Suppressor macrophage treated with lipopolysaccharide for 4 hours (primary cell): ENCODE results near the gene OOSP2.
"Not testable (repeated sequence)": the region's sequence is repeated elsewhere in the genome, so short reads cannot be mapped to it uniquely, and the experiment has no call there.

ENCODE experiments used
- DNase-seq: peaks from one replicate; pipeline ENCODE4 v3.0.0-alpha.2; 2020

OOSP2 gene, protein sequence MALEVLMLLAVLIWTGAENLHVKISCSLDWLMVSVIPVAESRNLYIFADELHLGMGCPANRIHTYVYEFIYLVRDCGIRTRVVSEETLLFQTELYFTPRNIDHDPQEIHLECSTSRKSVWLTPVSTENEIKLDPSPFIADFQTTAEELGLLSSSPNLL

DNA sequence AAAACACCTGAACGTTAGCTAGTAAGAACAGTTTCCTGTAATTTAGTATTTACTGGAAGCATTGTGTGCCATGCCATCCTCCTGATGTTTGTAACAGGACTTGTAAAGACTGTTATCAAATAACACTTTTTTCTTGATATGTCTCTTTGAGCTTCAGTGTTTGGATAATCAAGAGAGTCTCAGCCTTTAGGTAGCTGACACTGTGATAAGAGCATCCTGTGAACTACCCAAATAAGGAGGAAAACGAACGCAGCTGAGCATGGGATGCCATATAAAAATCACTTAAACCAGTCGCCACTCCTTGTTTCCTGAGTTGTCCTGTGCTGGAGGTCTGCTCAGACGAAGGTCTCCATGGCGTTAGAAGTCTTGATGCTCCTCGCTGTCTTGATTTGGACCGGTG is at the start of gene OOSP2:
Gene OOSP2, plus strand, starts transcription at position 301 of the 400 bp plus-strand sequence. Its CDS starts 51 bp downstream, at position 352.
- no peak for DNase-seq

DNA sequence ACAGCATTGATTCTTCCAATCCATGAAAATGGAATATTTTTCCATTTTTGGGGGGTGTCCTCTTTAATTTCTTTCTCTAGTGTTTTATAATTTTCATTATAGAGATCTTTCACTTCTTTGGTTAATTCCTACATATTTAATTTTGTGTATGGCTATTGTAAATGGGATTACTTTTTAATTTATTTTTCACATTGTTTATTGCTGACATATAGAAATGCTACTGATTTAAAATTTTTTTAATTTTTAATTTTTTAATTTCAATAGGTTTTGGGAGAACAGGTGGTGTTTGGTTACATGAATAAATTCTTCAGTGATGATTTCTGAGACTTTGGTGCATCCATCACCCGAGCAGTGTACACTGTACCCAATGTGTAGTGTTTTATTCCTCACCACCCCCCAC is 49.8 kb upstream of the OOSP2 start:
- no peak for DNase-seq

DNA sequence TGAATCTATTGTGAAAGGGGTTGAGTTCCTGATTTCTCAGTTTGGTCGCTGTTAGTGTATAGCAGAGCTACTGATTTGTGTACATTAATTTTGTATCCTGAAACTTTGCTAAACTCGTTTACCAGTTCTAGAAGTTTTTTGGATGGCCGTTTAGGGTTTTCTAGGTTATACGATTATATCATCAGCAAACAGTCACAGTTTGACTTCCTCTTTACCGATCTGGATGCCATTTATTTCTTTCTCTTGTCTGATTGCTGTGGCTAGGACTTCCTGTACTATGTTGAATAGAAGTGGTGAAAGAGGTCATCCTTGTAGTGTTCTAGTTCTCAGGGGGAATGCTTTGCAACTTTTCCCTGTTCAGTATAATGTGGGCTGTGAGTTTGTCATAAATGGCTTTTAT is 47.8 kb upstream of the OOSP2 start:
- no peak for DNase-seq

DNA sequence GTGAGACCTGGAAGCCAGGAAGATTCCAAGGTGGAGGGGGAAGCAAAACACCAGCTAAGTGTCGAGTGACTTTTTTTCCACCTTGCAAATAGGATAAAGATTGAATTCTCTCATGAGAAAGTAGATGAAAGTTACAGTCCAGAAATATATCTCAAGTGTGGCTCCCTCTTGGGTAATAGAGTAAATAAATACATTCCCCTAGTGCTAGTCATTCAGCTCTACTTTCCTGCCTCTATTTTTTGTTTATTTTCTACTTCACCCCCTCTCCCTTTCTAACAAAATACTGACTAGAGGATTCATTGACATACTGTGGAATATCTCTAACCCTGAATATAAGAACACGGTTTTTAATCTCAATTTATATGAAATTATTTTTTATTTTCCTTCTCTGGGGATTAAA is 42.4 kb upstream of the OOSP2 start:
- no peak for DNase-seq

DNA sequence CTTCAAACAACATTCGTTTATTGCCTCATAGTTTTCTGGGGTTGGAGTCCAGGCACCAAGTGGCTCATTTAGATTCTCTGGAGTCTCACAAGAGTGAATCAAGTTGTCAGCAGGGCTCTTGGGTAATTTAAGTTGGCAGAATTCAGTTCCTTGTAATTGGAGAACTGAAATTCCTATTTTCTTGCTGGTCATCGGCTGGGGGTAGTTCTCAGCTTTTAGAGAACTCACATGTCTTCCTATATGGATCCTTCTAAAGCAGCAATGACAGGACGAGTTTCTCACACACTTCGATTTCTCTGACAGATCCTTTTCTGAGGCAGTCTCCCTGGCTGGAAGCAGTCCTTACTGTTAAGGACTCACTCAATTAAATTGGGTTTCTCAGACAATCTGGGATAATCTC is 40.5 kb upstream of the OOSP2 start:
- no peak for DNase-seq

DNA sequence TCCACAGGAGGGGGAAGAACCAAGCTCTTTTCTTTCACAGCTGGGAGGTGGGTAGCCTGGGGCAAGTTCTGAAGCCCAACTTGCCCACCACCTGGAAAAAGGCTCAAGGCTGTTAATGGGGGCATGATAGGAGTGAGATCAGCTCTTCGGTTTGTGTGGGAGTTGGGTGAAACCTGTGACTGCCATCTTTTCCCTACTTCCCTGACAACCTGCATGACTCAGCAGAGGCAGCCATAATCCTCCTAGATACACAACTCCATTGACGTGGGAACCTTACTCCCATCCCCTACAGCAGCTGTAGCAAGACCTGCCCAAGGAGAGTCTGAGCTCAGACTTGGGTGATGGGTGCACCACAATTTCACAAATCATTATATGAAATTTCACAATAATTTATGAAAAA is 36.5 kb upstream of the OOSP2 start:
- DNase-seq = no peak

DNA sequence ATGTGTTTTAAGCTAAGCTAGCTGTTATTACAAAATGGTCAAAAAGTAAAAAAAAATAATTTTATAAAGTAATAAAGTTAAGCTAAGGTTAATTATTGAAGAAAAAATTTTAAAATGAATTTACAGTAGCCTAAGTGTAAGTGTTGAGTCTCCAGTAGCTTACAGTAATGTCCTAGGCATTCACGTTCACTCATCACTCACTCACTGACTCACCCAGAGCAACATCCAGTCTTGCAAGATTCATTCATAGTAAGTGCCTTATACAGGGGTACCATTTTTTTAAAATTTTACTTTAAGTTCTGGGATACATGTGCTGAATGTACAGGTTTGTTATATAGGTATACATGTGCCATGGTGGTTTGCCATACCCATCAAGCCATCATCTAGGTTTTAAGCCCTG is 34.8 kb upstream of the OOSP2 start:
- no peak for DNase-seq

DNA sequence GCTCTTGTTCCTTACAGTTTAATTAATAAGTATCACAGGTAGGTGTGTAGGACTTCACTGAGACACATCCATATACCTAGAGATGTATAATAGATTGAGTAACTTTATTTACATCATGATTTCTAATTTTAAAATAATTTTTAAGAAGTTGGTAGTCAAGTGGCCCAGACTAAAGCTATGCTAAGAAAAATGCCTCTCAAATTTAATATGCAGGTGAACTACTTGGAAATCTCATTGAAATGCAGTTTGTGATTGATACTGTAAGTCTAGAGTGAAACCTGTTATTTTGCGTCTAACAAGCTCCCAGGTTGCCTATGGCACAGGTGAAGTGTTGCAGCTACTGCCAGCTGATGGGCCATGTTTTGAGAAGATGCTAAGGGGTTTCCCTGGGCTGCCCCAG is 23.3 kb upstream of the OOSP2 start, which contains the start of gene OOSP4B:
Gene OOSP4B, plus strand, starts transcription at position 301 of the 400 bp plus-strand sequence.
- DNase-seq = no peak

DNA sequence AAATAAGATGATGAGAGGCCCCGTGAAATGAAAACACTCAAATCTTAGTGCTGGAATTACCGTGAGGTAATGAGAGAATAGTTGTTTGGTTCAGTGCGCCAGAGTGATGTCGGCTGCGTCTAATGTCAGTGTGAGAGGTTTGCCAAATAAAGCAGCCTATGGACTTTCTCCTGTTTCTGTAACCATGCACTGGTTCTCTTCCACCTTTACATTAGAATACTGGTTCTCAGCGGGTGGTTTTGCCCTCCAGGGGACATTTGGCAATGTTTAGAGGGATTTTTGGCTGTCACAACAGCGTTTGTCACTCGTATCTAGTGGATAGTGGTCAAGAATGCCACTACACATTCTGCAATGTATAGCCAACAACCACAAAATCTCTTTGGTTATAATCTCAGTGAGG is 22.2 kb upstream of the OOSP2 start:
- DNase-seq = no peak

DNA sequence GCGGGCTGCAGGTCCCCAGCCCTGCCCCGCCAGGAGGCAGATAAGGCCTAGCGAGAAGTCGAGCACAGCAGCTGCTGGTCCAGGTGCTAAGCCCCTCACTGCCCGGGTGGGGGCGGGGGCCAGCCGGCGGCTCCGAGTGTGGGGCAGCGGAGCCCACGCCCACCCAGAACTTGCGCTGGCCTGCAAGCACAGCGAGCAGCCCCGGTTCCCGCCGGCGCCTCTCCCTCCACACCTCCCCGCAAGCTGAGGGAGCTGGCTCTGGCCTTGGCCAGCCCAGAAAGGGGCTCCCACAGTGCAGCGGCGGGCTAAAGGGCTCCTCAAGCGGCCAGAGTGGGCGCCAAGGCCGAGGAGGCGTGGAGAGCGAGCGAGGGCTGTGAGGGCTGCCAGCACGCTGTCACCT is 19.8 kb upstream of the OOSP2 start:
- DNase-seq = not testable (repeated sequence)

DNA sequence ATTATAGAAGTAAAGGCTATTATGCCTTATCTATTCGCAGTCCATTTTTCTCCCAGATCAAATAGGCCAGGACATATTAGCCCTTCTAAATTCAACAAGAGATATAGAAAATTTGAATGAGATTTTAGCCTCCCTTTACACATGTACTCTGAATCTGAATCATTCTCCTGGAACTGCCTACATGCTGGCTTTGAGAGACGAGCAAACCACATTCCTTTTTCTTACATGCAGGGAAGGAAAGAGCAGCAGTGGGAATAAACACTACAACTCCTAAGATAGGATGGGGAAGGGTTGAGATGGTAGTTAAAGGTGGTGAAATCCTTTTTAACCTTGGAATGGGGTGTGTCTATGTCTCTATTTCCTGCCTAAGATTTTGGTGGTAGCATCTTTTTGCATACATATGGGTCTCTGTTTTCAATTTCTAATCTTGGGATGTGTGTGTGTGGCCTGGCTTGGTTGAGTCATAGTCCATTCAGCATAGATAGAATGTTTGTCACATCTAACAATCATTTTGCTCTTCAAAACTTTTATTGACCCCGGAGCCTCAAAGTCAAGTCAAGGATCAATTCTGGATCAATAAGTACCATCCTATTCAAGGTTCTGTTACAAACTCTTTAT is 11.1 kb upstream of the OOSP2 start:
- no peak for DNase-seq

DNA sequence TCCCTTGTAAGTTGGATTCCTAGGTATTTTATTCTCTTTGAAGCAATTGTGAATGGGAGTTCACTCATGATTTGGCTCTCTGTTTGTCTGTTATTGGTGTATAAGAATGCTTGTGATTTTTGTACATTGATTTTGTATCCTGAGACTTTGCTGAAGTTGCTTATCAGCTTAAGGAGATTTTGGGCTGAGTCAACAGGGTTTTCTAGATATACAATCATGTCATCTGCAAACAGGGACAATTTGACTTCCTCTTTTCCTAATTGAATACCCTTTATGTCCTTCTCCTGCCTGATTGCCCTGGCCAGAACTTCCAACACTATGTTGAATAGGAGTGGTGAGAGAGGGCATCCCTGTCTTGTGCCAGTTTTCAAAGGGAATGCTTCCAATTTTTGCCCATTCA is 10.2 kb downstream of the OOSP2 start:
- not testable (repeated sequence) for DNase-seq

DNA sequence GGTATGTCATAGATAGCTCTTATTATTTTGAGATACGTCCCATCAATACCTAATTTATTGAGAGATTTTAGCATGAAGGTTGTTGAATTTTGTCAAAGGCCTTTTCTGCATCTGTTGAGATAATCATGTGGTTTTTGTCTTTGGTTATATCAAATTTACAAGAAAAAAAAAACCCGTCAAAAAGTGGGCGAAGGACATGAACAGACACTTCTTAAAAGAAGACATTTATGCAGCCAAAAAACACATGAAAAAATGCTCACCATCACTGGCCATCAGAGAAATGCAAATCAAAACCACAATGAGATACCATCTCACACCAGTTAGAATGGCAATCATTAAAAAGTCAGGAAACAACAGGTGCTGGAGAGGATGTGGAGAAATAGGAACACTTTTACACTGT is 10.6 kb downstream of the OOSP2 start:
- not testable (repeated sequence) for DNase-seq

DNA sequence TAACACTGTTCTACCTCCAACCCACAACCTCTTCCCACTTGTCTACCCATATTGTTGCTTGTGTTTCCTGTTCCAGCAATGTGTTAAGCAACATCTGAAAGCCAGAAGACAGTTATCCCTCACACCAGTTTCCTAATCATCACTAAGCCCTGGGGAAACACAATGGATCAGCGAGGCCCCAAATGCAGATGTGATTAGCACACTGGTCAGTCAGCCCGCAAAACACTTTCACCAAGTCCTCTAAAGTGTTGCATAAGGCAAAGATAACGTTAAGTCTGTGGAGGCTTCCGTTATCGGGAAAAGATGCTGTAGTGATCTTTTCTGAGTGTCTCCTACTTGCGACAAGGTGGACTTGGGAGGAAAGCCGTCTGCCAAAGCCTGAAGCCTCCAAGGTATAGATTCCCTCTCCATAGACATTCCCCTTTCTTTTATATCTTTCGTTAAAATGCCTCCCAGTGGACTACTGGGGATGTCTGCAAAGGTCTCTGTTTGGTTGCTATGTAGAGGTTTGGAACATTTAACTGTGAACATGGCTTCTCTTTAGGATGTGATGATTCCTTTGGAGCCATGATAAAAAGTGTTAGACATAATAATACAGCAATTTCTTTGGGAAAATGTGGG is 16.2 kb downstream of the OOSP2 start, which contains the start of gene MS4A3:
Gene MS4A3, plus strand, starts transcription at position 317 of the 621 bp plus-strand sequence. CDS start 4,496 bp downstream, outside the sequence.
- DNase-seq = peak; percentile 52

DNA sequence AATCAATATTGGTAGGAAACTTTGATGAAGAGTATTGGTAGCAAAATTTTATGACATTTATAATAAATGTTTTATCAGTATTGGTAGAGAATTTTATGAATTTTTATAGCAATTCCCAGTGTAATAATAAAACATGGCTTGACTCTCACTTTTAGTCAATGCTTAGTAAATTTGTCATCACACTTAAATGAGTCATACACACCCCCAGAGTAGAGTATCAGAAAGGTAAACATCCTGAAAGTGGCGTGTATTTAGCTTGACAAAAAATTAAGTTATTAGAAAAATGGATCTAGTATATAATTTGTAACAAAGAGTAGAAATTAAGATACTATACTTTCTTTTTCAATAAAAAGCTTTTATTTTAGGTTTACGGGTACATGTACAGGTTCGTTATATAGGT is 18.8 kb downstream of the OOSP2 start:
- DNase-seq = no peak

DNA sequence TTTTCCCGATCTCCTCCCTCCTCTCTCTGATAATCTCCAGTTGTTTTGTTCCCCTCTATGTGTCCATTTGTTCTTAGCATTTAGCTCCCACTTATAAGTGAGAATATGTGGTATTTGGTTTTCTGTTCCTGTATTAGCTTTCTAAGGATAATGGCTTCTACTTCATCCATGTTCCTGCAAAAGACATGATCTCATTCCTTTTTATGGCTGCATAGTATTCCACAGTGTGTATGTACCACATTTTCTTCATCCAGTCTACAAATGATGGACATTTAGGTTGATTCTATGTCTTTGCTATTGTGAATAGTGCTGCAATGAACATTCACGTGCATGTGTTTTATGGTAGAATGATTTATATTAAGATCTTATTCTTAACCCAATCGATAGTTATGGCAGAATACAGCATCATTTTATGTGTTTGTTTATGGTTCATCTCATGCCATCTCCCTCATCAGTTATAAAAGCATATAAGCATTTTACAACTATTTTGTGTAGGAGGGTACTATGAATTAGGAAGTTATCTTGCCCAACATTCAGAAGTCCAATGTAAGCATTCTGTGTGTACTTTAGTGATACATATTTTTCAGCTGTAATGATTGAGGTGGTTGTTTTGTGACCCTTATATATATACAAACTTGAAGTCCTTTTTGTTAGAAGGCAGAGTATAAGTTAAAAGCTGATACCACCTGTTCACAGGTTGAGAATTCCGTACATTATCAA is 19.5 kb downstream of the OOSP2 start:
- no peak for DNase-seq

DNA sequence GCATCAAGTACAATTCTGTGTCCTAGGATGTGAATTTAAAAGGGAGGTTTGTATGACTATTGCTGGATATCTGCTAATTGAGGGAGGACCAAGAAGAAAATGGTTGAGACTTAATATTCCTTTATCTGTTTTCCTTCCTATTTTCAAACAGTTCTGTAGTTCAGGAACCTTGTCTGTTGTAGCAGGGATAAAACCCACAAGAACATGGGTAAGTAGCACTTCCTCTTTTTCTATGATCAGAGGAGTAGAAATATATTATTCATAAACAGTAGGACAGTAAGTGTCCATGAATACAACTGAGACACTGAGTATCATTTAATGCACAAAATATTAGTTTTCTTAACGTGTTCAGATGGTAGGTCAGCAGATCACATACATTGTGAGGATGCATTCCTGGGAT is 23.9 kb downstream of the OOSP2 start:
- DNase-seq = peak; percentile 49

DNA sequence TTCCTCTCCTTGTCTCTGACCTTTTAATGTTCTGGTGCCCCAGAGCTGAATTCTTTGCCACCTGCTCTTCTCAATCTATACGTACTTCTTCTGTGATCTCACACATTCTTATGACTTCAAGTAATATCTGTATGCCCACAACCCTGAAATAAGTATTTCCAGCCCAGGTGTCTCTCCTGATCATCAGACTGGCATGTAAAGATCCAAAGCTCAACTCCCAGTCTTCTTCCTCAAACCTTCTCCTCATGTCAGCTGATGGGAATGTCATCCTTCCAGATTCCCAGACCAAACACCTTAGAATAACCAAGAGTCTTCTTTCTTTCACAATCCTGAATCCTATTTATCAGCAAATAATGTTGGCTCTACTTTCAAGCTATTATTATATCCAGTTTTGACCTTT is 25.6 kb downstream of the OOSP2 start:
- no peak for DNase-seq

DNA sequence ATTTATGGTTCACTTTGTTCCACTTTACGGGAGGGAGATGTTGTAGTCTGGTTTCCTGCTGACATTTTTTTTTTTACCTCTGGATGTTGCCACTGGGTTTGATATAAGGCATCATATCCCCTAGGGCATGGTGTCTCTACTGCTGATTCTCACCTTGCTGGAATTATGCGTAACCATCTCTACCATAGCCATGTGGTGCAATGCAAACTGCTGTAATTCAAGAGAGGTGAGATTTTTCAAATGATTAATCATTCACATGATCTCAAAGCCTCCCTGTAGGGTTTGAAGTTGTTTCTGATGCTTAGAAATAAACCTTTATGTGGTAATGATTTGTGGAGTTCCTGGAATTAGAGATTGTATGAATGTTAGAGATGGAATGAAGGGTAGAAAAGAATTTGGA is 29.2 kb downstream of the OOSP2 start:
- DNase-seq = no peak

DNA sequence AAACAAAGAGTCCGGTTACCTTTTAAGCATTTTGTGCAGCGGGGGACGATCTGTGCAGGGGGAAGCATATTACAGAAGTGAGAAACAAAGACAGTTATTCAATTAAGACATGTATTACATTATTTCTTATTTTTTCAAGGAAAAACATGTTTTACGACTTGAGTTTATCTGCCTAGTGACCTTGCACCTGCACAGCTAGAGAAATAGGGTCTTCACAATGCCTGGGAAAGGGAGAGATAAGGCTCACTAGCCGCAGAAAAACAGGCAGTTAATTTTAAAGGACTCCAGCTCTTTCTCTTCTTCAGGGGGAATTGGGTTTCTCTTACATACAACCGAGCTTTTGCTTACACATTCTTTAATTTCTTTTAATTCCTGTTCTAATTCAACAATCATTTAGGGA is 31.4 kb downstream of the OOSP2 start:
- not testable (repeated sequence) for DNase-seq

DNA sequence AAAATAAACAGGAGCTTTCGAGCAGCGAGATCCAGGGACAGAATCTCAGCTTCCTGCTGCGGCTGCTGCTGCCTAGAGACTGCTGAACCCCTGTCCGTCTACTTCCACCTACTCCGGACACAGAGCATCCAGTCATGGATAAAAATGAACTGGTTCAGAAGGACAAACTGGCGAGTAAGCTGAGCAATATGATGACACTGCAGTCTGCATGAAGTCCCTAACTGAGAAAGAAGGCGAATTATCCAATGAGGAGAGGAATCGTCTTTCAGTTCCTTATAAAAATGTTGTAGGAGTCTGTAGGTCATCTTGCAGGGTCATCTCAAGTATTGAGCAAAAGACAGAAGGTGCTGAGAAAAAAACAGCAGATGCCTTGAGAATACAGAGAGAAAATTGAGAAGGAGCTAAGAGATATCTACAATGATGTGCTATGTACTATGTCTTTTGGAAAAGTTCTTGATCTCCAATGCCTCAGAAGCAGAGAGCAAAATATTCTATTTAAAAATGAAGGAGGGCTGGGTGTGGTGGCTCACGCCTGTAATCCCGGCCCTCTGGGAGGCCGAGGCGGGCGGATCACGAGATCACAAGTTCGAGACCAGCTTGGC is 37.1 kb downstream of the OOSP2 start:
- peak; percentile 32 for DNase-seq

DNA sequence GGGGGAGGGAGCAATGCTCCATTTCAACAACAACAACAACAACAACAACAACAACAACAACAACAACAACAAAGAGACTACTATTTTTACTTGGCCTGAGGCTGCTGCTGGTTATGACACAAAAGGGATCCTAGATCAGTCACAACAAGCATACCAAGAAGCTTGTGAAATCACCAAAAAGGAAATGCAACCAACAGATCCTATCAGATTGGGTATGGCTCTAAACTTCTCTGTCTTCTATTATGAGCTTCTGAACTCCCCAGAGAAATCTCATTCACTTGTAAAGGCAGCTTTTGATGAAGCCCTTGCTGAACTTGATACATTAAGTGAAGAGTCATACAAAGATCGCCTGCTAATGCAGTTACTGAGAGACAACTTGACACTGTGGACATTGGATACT is 37.8 kb downstream of the OOSP2 start:
- peak; percentile 19 for DNase-seq

DNA sequence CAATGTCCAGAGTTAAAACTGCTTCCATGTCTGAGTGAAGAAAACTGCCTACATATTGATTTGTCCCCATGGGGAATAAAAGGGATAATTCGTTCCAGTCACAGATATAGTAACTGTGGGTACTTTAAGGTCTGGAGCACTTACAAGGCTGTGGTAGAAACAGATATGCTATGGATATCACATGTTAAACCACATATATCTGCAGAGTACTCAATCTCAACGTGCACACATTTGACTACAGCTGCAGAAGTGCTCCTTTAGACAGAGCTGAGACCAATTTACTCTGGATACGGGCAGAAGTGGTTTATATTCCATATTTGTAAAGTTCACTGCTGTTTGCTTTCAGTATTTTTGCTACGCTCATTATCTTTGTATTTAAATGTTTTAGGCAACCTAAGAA is 38.5 kb downstream of the OOSP2 start:
- DNase-seq = no peak
